Left colon (tissue), 2 donors: Measurements from ENCODE around the gene ATPAF2. TPM values are rescaled to one million over a fixed set of nuclear protein-coding genes. Genes with fewer than 3 reads are reported as not detected.
A peak's percentile ranks its signal among the peaks of the same experiment; 100 is the strongest.
"Not testable (repeated sequence)": the region's sequence is repeated elsewhere in the genome, so short reads cannot be mapped to it uniquely, and the experiment has no call there.

Experiments used
- ATAC-seq: fragments of 200-7000 bp; cut with Tn5 transposase; one replicate; pipeline ENCODE4 v1.9.1; 2020; ENCODE audit warnings: mild to moderate bottlenecking, moderate library complexity
- DNase-seq, 2 donors: peaks; one replicate each; pipeline ENCODE4 v3.0.0-alpha.2; 2020
- intact Hi-C, 2 donors: fragments of 100-400 bp; cut with DNase I in 1 of 2; cut with micrococcal nuclease in 1 of 2; formaldehyde crosslinking; loops; one replicate each; pipeline versions ENCODE4 v1.11.2 to v1.14.0; 2022; cut with DNase I, micrococcal nuclease
- total RNA-seq, 2 donors: library from RNA; stranded (reverse); fragmentation: NEBNext Ultra II Directional; extraction: Animal tissue kit (Norgen Biotek cat#: 25700); gene quantifications; one replicate each; pipeline ENCODE4 v1.2.1, GENCODE V29; 2021
- donor health status: DM: no; HTN: no; CAD: no.
- donor health status: DM: yes; HTN: yes; CAD: no.

The ATPAF2 gene
- total RNA-seq, 2 donors from 2014 or later = 29.0 to 32.0 TPM

GRCh38 chr17:18019838-18020154 lies 19.2 kb downstream of the ATPAF2 start:
- intact Hi-C loops = no loop called here
- DNase-seq = no peak

GRCh38 chr17:18018411-18018921 lies 20.5 kb downstream of the ATPAF2 start:
- intact Hi-C loops = no loop called here
- ATAC-seq = no peak
- no peak for DNase-seq

More at GRCh38 chr17:18019838-18020154, 19.2 kb downstream of the ATPAF2 start:
- ATAC-seq = no peak

GRCh38 chr17:18017958-18018357 lies 21.0 kb downstream of the ATPAF2 start:
- no peak for DNase-seq
- no peak for ATAC-seq
- intact Hi-C loops = no loop called here

- intact Hi-C loops = no loop called here
- DNase-seq (no peak), ATAC-seq (no peak)
Observed at GRCh38 chr17:18016426-18016825, 22.5 kb downstream of the ATPAF2 start.

DNA sequence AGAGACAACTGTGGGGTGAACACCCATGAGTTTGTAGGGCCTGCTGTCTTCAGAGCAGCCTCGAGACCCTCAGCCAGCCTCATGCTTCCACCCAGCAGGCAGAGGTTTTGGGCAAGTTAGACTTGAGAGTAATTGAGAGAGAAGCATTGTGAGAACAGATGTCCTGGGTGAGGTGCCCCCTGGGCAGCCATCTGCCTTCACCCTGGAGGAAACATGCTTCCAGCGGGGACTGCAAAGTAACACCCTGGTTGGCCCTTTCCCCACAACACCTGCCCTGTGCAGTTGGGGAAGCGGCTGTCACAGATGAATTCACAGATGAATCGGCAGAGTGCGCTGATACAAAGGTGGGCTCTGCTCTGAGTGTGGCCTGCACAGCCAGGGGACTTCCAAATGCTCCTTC lies 23.4 kb downstream of the ATPAF2 start:
- ATAC-seq = no peak
- intact Hi-C loops = no loop called here
- no peak for DNase-seq

- intact Hi-C loops = no loop called here
- DNase-seq (no peak), ATAC-seq (no peak)
Observed at GRCh38 chr17:18014006-18014405, 25.0 kb downstream of the ATPAF2 start.

DNA sequence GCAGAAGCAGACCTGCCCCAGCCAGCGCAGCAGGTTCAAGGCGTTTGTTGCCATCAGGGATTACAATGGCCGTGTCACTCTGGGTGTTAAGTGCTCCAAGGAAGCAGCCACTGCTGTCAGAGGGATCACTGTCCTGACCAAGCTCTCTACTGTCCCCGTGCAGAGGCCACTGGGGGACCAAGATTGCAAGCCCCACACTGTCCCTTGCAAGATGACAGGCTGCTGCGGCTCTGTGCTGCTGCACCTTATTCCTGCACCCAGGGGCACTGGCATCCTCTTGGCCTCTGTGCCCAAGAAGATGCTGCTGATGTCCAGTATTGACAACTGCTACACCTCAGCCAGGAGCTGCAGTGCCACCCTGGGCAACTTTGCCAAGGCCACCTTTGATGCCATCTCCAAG lies 27.7 kb downstream of the ATPAF2 start:
- DNase-seq (no peak), ATAC-seq (no peak)
- intact Hi-C loops = no loop called here

GRCh38 chr17:18009609-18010420 lies 29.2 kb downstream of the ATPAF2 start:
- intact Hi-C loops = no loop called here
- ATAC-seq (no peak), DNase-seq (no peak)

DNA sequence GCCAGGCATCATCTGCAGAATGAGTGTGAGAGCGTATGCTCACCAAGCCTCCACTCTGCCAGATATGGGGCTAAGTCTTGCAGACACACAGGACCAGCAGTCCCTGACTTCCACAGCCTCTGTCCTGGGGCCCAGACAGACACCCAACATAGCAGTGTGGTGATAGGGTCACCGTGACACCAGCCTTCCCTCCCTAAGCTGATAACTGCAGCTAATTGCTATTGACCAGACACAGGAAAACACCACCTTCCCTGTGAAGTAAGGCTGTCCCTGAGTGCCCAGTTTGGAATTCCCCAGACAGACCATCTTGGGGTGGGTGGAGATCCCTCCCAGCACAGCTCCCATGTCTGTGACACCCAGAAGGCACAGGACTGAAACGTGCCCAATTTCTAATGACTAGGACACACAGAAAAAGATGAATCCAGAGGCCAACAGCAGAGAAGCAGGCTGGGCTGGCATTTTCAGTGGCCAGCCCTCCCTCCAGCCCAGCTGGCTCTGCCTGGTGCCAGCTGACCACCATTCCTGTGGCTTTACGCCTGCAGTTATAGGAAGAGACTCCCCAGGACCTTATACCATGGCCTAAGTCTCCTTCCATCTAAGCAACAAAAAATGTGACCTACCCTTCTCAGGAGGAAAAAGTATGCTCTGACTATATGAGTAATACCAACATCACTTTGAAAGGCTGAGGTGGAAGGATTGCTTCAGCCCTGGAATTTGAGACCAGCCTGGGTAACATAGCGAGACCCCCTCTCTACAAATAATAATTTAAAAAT lies 30.3 kb downstream of the ATPAF2 start:
- ATAC-seq = no peak
- no peak for DNase-seq
- intact Hi-C loops = no loop called here

GRCh38 chr17:18006495-18007239 lies 32.3 kb downstream of the ATPAF2 start:
- intact Hi-C loops = no loop called here
- DNase-seq (peak in 1 of 2 donors; percentile 9), ATAC-seq (peak; percentile 82)

- no peak for ATAC-seq
- no peak for DNase-seq
- intact Hi-C loops = no loop called here
Observed at GRCh38 chr17:18005496-18005895, 33.5 kb downstream of the ATPAF2 start.

- DNase-seq = no peak
- intact Hi-C loops = no loop called here
- ATAC-seq = peak; percentile 35
Observed at GRCh38 chr17:18004884-18005305, 34.1 kb downstream of the ATPAF2 start.

- intact Hi-C loops = no loop called here
Observed at GRCh38 chr17:18004345-18004744, 34.6 kb downstream of the ATPAF2 start.

GRCh38 chr17:18002171-18002570 lies 36.8 kb downstream of the ATPAF2 start:
- no peak for ATAC-seq
- no peak for DNase-seq
- intact Hi-C loops = no loop called here

More at GRCh38 chr17:18004345-18004744, 34.6 kb downstream of the ATPAF2 start:
- DNase-seq (no peak), ATAC-seq (no peak)

DNA sequence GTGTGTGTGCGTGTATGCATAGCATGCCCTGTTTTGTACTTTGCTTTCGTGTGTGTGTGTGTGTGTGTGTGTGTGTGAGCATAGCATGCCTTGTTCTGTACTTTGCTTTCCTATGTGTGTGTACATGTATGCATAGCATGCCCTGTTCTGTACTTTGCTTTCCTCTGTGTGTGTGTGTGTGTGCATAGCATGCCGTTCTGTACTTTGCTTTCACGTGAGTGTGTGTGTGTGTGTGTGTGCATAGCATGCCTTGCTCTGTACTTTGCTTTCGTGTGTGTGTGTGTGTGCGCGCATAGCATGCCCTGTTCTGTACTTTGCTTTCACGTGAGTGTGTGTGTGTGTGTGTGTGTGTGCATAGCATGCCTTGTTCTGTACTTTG lies 38.9 kb downstream of the ATPAF2 start:
- DNase-seq (no peak), ATAC-seq (peak; percentile 46)

DNA sequence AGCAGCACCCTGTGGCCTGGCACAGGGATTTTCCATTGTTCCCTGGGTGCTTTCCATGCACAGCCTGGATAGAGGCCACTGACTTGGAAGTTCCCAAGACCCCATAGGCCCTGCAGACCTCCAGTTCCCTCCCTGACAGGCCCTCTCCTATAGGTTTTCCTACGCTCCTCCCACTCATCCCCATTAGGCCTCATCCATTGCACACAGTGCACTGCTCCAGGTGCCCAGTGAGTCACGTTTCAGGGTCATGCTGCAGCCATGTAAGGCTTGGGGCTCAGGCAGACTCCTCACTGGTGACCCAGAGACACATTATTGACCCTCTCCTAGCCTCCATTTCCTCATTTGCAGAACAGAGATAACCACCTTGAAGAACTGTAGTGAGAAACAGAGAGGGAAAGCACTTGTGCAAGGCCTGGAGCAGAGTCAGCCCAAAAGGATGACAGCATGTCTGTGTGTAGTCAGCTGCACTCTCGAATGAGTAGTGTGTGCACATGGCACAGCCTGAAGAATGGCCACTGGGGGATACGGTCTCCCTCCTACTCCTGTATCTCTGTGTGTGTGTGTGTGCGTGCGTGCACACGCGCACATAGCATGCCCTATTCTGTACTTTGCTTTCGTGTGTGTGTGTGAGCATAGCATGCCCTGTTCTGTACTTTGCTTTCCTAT lies 39.5 kb downstream of the ATPAF2 start:
- DNase-seq (no peak), ATAC-seq (no peak)
- intact Hi-C loops = no loop called here

More for the DNA sequence above, 38.9 kb downstream of the ATPAF2 start:
- intact Hi-C loops = no loop called here

GRCh38 chr17:17998934-17999333 lies 40.0 kb downstream of the ATPAF2 start:
- intact Hi-C loops = no loop called here
- ATAC-seq (no peak), DNase-seq (no peak)

- DNase-seq, intact Hi-C loops, ATAC-seq: not testable (repeated sequence)
Observed at GRCh38 chr17:17995887-17996286, 43.1 kb downstream of the ATPAF2 start.
